Kidney (tissue), 14 donors: ENCODE measurements around the gene RYR3. TPM values are rescaled to one million over a fixed set of nuclear protein-coding genes. Genes with fewer than 3 reads are reported as not detected.

Source experiments
- DNase-seq, 5 donors: peaks; one replicate each; pipeline ENCODE4 v3.0.0-alpha.2; 2013 to 2020
- FAIRE-seq: peaks from 2 replicates; lab custom pipeline; 2012; peaks lifted over from hg19 to GRCh38; lab: Jason Lieb, UNC
- H3K27ac ChIP-seq, 2 donors: one replicate each; pipeline ENCODE4 v1.7.0; 2013; ENCODE audit warnings: low read depth in 2 of 2, low read length in 2 of 2, inconsistent platforms in 1 of 2
- H3K27me3 ChIP-seq: one replicate; pipeline ENCODE4 v1.7.1; 2013; ENCODE audit warnings: low read length, inconsistent platforms; ENCODE audit not compliant: control insufficient read depth, insufficient read depth
- H3K36me3 ChIP-seq, 3 donors: one replicate each; pipeline versions ENCODE4 v1.7.0 to v1.7.1; 2013; ENCODE audit warnings: low read length in 3 of 3, control low read depth in 1 of 3, inconsistent platforms in 1 of 3; ENCODE audit not compliant: insufficient read depth in 3 of 3, control insufficient read depth in 2 of 3
- H3K4me1 ChIP-seq, 3 donors: one replicate each; pipeline versions ENCODE4 v1.7.0 to v1.7.1; 2013; ENCODE audit warnings: low read length in 3 of 3, inconsistent platforms in 1 of 3, low read depth in 1 of 3; ENCODE audit not compliant: control insufficient read depth in 2 of 3, insufficient read depth in 2 of 3
- H3K4me3 ChIP-seq, 3 donors: one replicate each; pipeline versions ENCODE4 v1.7.0 to v1.8.1; 2013; ENCODE audit warnings: low read length in 3 of 3, control low read depth in 1 of 3, inconsistent platforms in 1 of 3
- H3K9ac ChIP-seq, 3 donors: one replicate each; pipeline versions ENCODE4 v1.7.0 to v1.7.1; 2013; ENCODE audit warnings: low read length in 3 of 3, control low read depth in 1 of 3, inconsistent platforms in 1 of 3
- H3K9me3 ChIP-seq, 3 donors: one replicate each; pipeline versions ENCODE4 v1.7.0 to v1.7.1; 2013; ENCODE audit warnings: low read length in 3 of 3, control low read depth in 1 of 3, inconsistent platforms in 1 of 3; ENCODE audit not compliant: control insufficient read depth in 2 of 3, insufficient read depth in 1 of 3
- intact Hi-C: fragments of 100-400 bp; cut with DNase I; formaldehyde crosslinking; loops from one replicate; pipeline ENCODE4 v1.11.1; 2022
- polyA plus RNA-seq: library from polyadenylated mRNA; stranded (reverse); fragments of 350-450 nt; fragmentation: Illumina TruSeq; extraction: RNeasy Lipid Tissue Mini Kit (QIAGEN cat#74804); gene quantifications from one replicate; pipeline ENCODE4 v1.2.3, GENCODE V29; 2014; ENCODE audit warnings: low read depth, low replicate concordance; ENCODE audit not compliant: insufficient read depth
- total RNA-seq: library from RNA; stranded (reverse); fragmentation: NEBNext Ultra II Directional; extraction: Animal tissue kit (Norgen Biotek cat#: 25700); gene quantifications from one replicate; pipeline ENCODE4 v1.2.1, GENCODE V29; 2021
- TF ChIP-seq, protein P1 (sequence below): IDR thresholded peaks from 3 replicates; pipeline ENCODE4 v1.5.1; 2012; ENCODE audit warnings: mild to moderate bottlenecking, moderate library complexity, borderline replicate concordance; ENCODE audit not compliant: insufficient read depth; ENCODE audit errors: extremely low read depth
- donor health status: control.
- donor health status: control.
- donor health status: control.
- donor health status: control.
- donor health status: control.
- donor health status: DM: yes; HTN: yes; CAD: no.
- donor health status: Normal renal cell carcinoma (clear cell type).

RYR3 gene
- total and polyA plus RNA-seq, 2 donors from 2014 or later, result 0.90 to 10.5 TPM

DNA sequence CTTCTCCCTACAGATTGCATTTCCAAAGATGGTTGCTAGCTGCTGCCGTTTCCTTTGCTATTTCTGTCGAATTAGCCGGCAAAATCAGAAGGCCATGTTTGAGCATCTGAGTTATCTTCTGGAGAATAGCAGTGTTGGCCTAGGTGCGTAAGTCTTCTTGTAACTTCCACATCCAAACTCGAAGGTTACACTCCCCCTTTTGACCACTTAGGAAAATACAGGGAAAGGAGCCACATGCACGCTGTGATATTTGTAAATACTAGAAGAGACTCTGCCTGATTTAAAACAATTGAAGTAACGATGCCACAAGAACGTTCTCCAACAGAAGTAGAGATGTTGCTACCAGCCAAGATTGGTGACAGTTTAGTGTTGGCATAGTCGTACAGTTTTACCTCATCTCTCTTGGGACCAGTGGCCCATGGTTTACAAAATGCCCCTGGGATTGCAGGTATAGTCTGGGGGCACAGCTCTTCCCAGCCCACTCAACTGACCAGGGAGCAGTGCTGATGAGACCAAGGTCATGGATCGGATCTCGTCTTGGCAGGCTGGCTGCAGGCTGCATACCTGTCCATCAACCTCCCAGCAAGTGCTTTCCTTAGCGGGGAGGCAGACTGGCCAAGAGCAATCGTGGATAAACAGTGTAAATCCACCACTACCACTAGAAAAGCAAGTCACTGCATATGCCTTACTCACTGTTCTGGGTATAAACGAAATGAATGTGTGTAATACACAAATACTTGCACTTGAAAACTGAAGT, 389.1 kb downstream of the RYR3 start:
- Histone ChIP-seq H3K27ac (no peak overlapping the region), H3K9me3 (no peaks in the 10 kb centered on the region), H3K4me1 (no peaks in the 10 kb centered on the region), H3K4me3 (no peak overlapping the region), H3K36me3 (no peaks in the 10 kb centered on the region), H3K27me3 (no peaks in the 10 kb centered on the region), H3K9ac (no peak overlapping the region)
- DNase-seq (peak in 2 of 5 donors; percentile 38 to 53), FAIRE-seq (no peak)
- TF ChIP-seq, protein P1, sequence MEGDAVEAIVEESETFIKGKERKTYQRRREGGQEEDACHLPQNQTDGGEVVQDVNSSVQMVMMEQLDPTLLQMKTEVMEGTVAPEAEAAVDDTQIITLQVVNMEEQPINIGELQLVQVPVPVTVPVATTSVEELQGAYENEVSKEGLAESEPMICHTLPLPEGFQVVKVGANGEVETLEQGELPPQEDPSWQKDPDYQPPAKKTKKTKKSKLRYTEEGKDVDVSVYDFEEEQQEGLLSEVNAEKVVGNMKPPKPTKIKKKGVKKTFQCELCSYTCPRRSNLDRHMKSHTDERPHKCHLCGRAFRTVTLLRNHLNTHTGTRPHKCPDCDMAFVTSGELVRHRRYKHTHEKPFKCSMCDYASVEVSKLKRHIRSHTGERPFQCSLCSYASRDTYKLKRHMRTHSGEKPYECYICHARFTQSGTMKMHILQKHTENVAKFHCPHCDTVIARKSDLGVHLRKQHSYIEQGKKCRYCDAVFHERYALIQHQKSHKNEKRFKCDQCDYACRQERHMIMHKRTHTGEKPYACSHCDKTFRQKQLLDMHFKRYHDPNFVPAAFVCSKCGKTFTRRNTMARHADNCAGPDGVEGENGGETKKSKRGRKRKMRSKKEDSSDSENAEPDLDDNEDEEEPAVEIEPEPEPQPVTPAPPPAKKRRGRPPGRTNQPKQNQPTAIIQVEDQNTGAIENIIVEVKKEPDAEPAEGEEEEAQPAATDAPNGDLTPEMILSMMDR, result peak; percentile 6
- intact Hi-C loops, result no loop called here

DNA sequence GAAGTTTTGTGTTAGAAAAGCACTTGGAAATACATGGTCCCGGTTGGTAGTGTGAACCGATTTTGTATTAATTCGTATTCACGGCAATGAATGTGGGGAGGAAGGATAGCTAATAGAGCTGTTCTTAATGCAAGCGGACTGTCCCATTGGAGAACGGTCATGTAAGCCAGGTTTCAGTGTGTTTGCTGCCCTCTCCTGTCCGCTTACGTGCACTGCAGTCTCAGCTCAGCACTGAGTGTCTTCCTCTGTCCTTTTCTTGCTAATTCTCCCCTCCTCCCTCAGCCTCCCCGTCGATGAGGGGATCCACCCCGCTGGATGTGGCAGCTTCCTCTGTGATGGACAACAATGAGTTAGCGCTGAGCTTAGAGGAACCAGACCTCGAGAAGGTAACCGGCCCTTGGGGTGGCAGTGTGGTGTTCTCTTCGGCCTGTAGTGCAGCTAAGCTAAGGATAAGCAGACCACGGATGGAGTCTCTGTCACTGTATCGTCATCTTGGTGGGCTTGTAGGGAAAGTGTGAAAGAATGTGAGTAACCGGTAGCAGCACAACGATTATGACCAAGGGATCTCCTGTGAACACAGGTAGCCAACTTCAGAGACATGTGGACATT, 390.0 kb downstream of the RYR3 start:
- peak; percentile 79 to 89 (median 83) for DNase-seq
- Histone ChIP-seq H3K9ac (no peak overlapping the region), H3K4me1 (no peaks in the 10 kb centered on the region), H3K27me3 (no peaks in the 10 kb centered on the region), H3K27ac (no peak overlapping the region), H3K9me3 (no peaks in the 10 kb centered on the region), H3K4me3 (no peak overlapping the region), H3K36me3 (no peaks in the 10 kb centered on the region)
- TF ChIP-seq, protein P1, result peak; percentile 96
- intact Hi-C loops, result no loop called here
- no peak for FAIRE-seq

DNA sequence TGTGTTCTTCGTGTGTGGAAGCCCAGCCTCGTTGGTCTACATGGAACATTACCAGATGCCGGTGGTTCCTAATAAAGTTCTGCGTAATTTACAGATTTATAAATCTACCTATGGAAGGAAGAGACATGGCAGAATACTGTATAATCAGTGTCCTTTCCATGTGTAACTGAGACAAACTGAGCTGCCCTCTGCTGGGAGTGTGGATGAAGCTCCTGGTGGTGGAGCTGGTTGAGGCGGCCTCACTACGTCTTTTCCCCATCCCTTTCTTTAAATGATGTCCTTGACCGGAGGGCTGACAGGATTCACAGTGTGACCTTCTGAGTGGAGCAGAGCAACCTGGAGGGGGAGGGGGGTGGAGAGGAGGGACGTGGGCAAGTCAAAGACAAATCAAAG, 390.5 kb downstream of the RYR3 start:
- Histone ChIP-seq H3K36me3 (no peaks in the 10 kb centered on the region), H3K4me3 (no peak overlapping the region), H3K27ac (no peak overlapping the region), H3K27me3 (no peaks in the 10 kb centered on the region), H3K4me1 (no peaks in the 10 kb centered on the region), H3K9ac (no peak overlapping the region), H3K9me3 (no peaks in the 10 kb centered on the region)
- TF ChIP-seq, protein P1, result no peak
- no peak for DNase-seq
- FAIRE-seq, result no peak
- intact Hi-C loops, result no loop called here
